Activated CD4-positive, alpha-beta T cell treated with anti-CD3 and anti-CD28 coated beads, Interleukin-2, amount 50 U/mL, for 4 hours (primary cell): ENCODE measurements around the gene GP9.
A peak's percentile ranks its signal among the peaks of the same experiment; 100 is the strongest.

ENCODE experiments used
- DNase-seq, 2 experiments: peaks; one replicate each; pipeline ENCODE4 v3.0.0-alpha.2; 2020

The GP9 gene

GRCh38 chr3:129030611-129031010 lies 30.0 kb upstream of the GP9 start:
- no peak for DNase-seq

DNA sequence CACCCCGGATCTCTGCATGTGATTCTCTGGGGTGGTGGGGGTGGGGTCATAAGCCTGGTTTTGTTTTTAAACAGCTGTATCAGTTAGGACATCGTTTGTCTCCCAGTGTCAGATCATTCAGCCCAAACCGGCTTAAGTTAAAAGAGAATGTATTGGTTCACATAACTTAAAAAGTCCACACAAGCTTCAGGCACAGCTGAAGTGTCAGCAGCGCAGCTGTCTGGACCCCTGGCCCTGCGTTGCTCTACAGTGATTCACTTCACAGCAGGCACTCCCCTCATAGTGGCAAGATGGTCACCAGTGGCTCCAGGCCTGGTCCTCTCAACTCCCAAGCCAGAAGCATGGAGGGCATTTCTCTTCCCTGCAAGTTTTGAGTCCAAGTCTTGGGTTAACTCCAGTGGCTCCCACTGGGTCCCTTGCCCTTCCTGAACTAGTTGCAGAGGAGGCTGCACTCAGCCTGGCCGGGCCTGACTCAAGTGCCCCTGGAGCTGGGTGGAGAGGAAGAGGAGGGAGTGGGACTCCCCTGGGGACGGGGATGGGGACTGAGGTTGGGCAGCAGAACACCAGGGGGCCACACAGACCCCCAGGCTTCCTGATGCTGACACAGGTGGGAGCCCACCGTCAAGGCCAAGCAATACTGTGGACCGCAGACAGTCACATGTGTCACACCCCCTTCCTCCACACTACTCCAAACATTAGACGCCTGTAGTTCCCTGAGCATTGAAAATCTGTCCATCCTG lies 28.9 kb upstream of the GP9 start:
- no peak for DNase-seq

GRCh38 chr3:129032716-129033115 lies 27.9 kb upstream of the GP9 start:
- no peak for DNase-seq

DNA sequence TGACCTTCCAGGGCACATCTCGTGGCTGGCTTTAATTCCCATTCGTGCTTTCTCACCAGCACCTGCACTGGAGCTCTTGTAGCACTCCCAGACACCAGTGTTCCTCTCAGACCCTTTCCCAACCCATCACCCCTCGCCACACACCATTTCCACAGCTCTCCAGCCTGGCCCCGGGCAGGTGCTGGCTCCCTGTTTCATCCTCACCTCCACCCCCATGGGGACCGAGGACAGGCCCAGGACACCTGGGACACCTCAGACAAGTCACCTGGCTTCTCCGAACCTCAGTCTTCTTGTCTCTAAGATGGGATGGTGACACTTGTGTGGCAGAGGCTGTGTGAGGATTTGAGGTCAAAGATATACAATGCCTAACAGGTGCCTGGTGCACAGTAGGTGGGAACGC lies 27.4 kb upstream of the GP9 start:
- DNase-seq, result no peak

DNA sequence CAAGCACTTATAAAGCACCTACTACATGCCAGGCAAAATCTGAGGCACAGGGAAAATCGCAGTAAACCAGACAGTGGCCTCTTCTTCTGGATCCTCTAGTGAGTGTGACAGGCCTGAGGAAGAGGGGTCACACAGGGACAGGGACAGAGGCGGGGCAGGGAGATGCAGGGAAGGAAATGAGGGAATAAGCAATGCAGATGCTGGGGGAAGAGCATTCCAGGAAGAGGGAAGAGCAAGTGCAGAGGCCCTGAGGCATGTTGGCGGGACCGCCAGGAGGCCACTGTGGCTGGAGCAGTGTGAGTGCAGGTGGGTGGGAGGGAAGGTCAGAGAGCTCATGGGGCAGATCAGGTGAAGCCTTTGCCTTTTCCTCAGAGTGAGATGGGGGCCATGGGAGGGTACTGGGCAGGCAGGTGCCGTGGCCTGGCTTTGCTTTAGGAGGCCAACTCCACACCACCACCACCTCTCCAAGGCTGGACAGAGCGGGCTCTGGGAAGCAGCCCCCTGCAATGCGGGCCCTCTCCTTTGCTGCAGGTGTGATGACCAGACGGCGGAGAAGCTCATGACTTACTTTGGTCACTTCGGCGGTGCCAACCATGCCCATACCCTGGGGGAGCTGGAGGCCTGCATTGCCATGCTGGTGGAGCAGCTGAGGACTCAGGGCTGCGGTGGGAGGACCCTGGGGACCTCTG lies 26.8 kb upstream of the GP9 start:
- no peak for DNase-seq

GRCh38 chr3:129034642-129035041 lies 25.9 kb upstream of the GP9 start:
- no peak for DNase-seq

DNA sequence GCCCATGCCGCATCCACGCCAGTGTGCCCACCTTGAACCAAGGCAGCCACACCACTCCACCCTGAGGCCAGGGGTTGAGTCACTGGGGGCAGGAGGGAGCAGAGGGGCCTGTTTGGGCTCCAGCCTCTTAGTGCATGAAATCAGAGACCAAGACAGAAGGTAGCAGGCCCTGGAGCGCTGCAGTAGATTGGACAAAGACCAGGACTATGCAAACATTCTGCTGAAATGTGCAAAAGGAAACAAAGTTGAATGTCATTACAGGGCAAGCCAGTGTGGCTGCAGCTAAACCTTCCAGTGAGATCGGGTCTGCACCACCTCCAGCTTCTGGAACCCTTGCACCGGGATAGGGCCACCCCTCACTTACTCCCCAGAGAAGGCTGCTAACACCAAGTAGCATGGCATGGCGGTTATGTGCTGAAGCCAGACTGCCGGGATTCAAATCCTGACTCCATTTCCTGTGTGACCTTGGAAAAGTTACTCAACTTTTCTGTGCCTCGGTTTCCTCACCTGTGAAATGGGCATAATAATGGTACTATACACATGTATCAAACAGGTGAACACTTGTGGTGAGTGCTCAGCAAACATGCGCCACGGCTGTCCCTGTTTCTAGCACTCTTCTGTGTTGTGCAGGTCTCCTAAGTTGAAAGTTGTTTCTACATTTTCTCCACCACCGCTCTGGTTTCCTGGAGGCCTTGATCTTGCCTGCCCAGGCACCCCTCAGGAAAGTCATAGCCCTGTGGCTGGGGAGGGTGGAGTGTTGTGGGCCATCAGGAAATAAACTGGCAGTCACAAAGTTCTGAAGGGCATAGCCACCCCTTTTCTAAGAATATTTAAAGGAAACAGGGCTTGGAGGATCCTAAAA lies 25.0 kb upstream of the GP9 start:
- DNase-seq, result no peak

DNA sequence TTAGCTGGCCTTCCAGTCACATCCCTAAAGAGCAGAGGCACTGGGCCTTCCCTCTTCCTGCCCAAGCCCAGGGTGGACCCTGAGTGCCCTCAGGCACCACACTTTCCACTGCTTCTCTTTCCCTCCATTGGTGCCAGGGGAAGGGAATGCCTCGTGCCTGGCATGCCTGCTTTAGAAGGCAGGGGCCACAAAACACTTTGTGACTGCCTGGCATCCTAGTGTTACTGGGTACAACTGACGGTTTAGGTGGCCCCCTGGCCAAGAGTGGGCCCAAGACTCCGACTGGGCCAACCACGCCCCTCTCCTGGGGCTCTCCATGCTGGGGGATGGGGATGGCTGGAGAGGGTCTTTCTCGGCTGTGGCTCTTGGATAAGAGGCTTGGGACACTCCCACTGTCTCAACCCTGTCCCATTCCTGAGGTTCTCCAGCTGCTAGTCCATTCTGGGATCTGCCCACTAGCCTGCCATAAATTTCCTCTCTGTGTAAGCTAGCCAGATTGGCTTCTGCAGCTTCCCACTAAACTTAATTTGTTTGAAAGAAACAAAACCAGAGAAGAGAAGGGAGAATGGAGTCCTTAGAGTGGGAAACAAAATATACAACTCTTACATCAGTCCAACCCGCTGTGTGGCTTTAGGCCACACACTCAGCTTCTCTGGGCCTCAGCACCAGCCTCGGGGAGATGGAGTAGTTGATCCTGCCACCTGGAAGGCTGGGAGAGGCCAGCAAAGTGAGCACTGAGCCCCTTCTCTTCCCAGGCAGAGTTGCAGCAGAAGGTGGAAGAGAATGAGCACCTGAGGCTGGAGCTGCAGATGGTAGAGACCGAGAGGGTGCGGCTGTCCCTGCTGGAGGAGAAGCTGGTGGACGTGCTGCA lies 24.1 kb upstream of the GP9 start:
- DNase-seq, result no peak

GRCh38 chr3:129037093-129037419 lies 23.5 kb upstream of the GP9 start:
- DNase-seq, result no peak

- DNase-seq, result no peak
Observed at GRCh38 chr3:129038121-129038855, 22.3 kb upstream of the GP9 start.

DNA sequence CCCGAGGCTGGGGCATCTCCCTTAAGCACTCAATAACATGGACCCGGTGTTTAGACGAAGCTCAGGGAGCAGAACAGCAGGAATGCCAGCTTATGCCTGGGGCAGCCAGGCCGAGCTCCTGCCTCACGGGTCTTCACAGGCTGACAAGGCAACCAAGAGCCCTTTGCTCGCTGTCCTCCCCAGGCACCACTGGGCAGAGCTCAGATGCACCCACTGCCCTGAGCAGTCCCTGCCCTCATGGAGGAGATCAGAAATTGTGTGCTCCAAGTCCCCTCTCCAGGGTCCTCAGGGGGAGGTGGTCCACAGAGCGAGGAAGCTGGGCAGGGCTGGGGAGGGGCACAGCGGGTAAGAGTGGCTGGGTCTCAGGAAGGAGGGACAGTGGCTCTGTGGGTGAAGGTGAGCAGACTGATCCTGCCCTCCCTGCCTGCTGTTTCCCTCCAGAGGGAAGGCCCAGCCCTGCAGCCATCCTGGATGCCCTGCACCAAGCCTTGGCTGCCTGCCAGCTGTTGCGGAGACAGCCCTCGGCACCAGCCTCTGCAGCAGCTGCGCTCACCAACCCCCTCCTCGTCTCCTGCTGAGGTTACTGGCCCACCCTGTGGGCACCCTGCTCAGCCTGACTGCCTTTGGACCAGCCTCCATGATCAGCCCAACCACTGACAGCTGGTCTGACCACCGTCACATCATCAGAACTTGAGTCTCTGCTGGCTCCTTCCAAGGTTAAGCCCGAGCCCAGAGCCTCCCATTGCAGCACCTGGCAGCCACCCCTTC lies 21.1 kb upstream of the GP9 start:
- DNase-seq, result no peak

- DNase-seq, result no peak
Observed at GRCh38 chr3:129040039-129040336, 20.6 kb upstream of the GP9 start.

GRCh38 chr3:129040579-129041300 lies 19.8 kb upstream of the GP9 start:
- no peak for DNase-seq

DNA sequence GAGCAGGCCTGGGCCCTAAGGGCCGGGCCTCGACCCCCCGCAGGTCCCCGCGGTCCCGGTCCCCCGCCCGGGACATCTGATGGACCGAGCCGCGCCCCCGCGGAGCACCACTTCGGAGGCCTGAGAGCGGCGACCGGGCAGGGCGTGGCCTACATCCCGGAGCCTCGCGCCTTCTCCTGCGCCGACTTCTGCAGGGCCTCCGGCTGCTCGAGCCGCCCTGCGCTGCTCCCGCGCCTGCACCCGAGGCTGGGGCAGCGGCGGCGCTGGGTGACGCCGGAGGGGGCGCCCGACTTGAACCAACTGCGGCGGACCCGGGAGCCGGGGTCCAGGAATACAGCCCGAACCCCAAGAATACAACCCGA lies 14.9 kb upstream of the GP9 start:
- peak in 1 of 2 experiments; percentile 10 for DNase-seq

- DNase-seq, result no peak
Observed at GRCh38 chr3:129046037-129046731, 14.4 kb upstream of the GP9 start.

DNA sequence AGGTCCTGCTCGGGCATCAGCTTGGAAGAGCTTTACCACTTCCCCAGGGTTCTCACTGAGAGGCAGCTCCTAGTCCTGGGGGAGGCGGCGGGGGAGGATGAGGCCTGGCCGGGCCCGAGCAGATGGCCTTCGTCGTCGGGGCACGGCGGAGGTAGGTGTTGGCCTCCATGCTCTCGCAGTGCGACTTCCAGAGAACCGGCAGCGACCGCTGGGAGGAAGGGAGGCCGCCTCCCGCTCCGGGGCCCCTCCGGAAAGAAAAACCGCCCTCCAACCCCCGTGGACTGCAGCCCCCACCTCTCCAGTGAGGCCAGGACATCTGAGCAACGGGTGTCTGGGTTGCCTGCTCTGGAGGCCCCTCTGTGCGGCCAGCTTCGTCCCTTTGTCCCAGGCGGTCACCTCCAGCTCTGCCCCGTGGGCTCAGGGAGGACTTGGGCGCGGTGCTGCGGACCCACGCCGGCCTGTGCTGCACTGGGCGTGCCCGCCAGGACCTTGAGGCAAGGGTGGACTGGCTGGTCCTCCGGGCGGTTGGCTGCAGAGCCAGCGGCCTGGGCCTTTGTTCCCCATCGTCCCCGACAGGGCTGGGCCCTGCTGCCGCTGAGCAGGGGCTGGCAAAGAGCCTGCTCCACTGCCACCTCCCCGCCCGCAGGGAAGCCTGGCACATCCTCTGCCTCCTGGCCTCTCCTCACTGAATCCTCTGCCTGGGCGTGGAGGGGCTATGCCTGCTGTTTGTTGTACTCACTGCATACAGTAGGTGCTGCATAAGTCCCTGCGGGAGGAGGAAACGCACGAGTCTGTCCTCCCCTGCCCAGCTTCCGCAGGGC lies 13.6 kb upstream of the GP9 start:
- no peak for DNase-seq

DNA sequence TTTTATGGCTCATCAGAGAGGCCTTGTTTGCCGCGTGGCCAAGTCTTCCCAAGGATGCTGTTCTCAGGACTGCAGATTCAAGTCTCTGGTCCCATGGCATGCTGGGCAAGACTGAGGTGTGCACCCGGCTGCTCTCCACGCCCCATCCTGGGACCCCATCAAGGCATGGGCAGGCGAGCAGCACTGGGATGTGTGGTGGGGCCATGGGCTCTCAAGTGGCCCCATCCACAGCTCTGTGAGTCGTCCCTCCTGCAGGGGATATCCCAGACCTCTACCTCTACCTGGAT lies 13.1 kb upstream of the GP9 start:
- DNase-seq, result no peak

DNA sequence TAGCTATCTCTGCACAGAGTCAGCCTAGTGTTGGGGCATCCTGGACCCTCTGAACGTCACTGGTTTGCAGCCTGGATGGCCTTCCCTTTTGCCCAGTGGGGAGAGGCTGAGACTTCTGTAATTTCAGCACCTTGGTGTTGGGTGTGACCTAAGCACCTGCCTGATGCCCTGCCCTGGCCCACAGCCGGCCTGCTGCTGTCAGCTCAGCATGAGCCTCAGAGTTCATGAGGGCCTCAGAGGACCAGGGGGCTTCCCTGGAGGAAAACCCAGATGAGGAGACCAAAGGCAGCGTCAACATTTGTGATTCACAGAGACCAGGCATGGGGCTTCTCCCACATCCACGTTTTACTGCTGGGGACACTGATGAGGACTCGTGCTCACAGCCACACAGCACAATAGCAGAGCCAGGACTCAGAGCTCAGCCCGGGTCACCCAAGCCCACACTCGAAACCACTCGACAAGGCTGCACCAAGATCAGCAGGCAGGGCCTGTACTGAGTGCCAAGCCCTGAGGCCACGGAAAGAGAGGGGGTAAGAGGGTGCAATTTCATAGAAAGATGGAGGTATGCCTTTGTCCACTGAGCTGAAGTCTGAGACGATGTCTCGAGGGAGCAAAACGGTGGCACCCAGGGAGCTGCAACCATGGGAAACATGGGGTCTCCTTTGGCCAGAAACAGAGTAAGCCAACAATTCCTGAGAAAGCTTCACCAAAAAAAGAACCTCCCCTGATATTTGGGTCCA lies 9.9 kb upstream of the GP9 start:
- DNase-seq, result no peak

DNA sequence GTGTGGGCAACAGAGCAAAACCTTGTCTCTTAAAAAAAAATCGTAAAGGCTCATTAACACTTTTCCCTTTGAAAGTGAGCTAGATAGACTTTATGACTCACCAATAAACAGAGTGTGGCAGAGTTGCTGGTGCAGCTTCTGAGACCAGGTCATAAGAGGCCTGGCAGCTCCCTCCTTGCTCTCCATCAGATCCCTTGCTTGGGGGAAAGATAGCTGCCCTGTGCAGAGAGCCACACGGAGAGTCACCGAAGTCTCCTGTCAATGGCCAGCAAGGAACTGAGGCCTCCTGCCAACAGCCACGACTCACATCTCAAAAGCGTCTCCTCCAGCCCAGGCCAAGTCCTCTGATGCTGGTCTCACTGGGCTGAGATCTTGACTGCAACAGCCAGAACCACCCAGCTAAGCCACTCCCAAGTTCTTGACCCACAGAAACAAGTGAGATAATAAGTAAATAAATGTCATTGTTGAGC lies 8.7 kb upstream of the GP9 start:
- DNase-seq, result no peak
